ENCODE measurements around the gene CDYL.
A peak's percentile ranks its signal among the peaks of the same experiment; 100 is the strongest.

The CDYL gene

DNA sequence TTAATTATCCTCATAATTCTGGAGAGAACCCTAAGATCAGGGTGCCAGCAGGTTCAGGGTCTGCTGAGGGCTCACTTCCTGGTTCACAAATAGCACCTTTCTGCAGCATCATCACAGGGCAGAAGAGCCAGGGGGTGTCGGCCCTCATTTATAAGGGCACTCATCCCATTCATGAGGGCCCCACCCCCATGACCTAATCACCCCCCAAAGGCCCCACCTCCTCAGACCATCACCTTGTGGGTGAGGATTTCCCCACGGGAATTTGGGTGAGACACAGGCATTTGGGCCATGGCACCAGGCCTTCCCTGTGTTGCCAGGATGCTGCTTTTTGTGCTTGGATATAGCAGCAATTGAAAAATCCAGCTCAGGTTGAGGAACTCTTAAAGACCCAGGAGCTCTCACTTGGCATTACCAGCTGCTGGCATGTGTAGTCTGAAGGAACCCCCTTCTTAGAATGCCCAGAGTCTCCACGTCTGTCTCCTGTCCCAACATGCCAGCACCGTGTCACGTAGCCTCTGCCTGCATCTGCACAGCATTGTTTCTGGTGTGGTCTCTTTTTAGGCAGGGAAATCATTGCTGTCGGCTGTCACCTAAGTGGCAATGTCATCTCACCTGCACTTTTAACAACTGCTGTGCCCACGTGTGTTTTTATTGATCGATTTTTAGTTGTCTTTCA, 156.2 kb downstream of the CDYL start:
- no peak overlapping the region for H3K27ac ChIP-seq (ENCODE audit: insufficient read depth in 1 of 2, low read depth in 1 of 2, low read length in 2 of 2, poor library complexity in 1 of 2, severe bottlenecking in 2 of 2)
- 92% methylated on average over 7 of the region's 8 CpGs for WGBS (ENCODE audit: insufficient coverage)
- POLR2A ChIA-PET, result no interaction called here

DNA sequence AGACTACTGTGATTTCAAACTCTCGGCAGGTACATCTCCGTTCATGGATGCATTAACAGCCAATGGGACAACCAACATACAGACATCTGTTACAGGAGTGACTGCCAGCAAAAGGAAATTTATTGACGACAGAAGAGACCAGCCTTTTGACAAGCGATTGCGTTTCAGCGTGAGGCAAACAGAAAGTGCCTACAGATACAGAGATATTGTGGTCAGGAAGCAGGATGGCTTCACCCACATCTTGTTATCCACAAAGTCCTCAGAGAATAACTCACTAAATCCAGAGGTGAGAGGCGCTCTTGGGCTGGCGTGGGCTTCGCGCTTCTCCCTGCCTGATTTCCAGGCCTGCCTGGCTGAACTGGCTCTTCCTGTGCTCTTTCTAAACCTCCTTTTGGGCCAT, 159.3 kb downstream of the CDYL start:
- Histone ChIP-seq H3K27me3 (replicated peaks in 2 of 5; ENCODE audit: control insufficient read depth in 4 of 5, insufficient read depth in 5 of 5, low read length in 4 of 5) (no peaks in the 10 kb centered on the region), H3K36me3 (ENCODE audit: control insufficient read depth in 4 of 4, insufficient read depth in 4 of 4, low read length in 3 of 4) (peaks cover 0 to 21% (median under 1%) of the 10 kb centered on the region in 4 experiments), H3K4me1 (ENCODE audit: control extremely low read depth in 1 of 4, control insufficient read depth in 4 of 4, insufficient read depth in 4 of 4, low read length in 3 of 4) (peaks cover 0 to 11% (median 11%) of the 10 kb centered on the region in 4 experiments), H3K27ac (ENCODE audit: insufficient read depth in 1 of 2, low read depth in 1 of 2, low read length in 2 of 2, poor library complexity in 1 of 2, severe bottlenecking in 2 of 2) (no peak overlapping the region), H3K4me3 (ENCODE audit: control insufficient read depth in 1 of 7, extremely low read depth in 1 of 7, insufficient read depth in 4 of 7, low read depth in 2 of 7, low read length in 6 of 7) (no peak overlapping the region), H3K9me3 (ENCODE audit: control extremely low read depth in 1 of 5, control insufficient read depth in 4 of 5, insufficient read depth in 2 of 5, low read depth in 1 of 5, low read length in 4 of 5) (no peaks in the 10 kb centered on the region)
- peak; percentile 23 to 74 (median 55) for DNase-seq
- 76% methylated on average over 5 of the region's 10 CpGs for WGBS (ENCODE audit: insufficient coverage)
- ChIA-PET CTCF (interaction anchor here (1.0 to 2.4 kb wide), 5 partner anchors 15 to 653 kb away, joined by 3 to 9 read pairs (median 4); no protein-coding TSS in a partner anchor), POLR2A (no interaction called here)

More for the DNA sequence above, 156.2 kb downstream of the CDYL start:
- Histone ChIP-seq H3K9me3 (ENCODE audit: control extremely low read depth in 1 of 5, control insufficient read depth in 4 of 5, insufficient read depth in 2 of 5, low read depth in 1 of 5, low read length in 4 of 5) (no peaks in the 10 kb centered on the region), H3K4me1 (ENCODE audit: control extremely low read depth in 1 of 4, control insufficient read depth in 4 of 4, insufficient read depth in 4 of 4, low read length in 3 of 4) (peaks cover 0 to 21% (median 14%) of the 10 kb centered on the region in 4 experiments), H3K27me3 (replicated peaks in 2 of 5; ENCODE audit: control insufficient read depth in 4 of 5, insufficient read depth in 5 of 5, low read length in 4 of 5) (no peaks in the 10 kb centered on the region), H3K36me3 (ENCODE audit: control insufficient read depth in 4 of 4, insufficient read depth in 4 of 4, low read length in 3 of 4) (peaks cover 0 to 12% (median under 1%) of the 10 kb centered on the region in 4 experiments), H3K4me3 (ENCODE audit: control insufficient read depth in 1 of 7, extremely low read depth in 1 of 7, insufficient read depth in 4 of 7, low read depth in 2 of 7, low read length in 6 of 7) (no peak overlapping the region)
- DNase-seq, result no peak
- CTCF ChIA-PET, result interaction anchor here (1.2 to 1.3 kb wide), 2 partner anchors 9 to 15 kb away, joined by 3 to 4 read pairs; no protein-coding TSS in a partner anchor

DNA sequence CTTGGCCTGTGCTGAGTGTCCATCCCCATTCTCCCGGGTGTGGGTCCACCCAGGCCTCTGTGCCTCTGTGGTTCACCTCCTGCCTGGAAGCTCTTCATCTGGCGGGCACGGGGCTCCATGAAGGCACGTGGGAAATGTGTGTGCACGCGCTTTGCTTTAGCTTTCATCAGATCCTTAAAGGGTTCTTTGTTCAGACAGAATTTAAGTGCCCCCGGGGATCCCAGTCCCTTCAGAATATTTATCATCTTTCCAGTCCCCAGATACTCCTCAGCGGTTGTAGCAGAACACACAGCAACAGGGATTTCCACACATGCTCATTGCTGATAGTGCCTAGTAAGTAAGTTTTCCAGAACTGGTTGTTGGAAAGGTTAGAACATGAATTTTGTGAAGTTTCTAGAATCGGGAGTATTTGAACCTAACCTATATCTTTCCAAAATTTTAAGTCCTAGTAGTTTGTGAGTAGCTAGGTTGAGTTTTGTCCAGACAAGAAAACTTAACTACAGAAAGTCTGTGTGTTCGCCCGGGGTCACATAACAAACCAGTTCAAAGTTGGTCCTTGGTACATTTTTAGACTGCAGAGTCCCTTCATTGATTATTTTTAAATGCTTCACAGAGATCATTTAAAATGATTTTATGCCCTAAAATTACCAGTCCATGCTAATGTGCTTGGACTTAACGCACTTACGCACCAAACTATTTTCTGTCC, 159.9 kb downstream of the CDYL start:
- POLR2A ChIA-PET, result no interaction called here
- 80% methylated on average over 8 of the region's 13 CpGs for WGBS (ENCODE audit: insufficient coverage)
- peaks cover 0 to 18% (median 11%) of the 10 kb centered on the region in 4 experiments for H3K4me1 ChIP-seq (ENCODE audit: control extremely low read depth in 1 of 4, control insufficient read depth in 4 of 4, insufficient read depth in 4 of 4, low read length in 3 of 4)
- no peaks in the 10 kb centered on the region for H3K27me3 ChIP-seq (replicated peaks in 2 of 5; ENCODE audit: control insufficient read depth in 4 of 5, insufficient read depth in 5 of 5, low read length in 4 of 5)
- peaks cover 0 to 25% (median under 1%) of the 10 kb centered on the region in 4 experiments for H3K36me3 ChIP-seq (ENCODE audit: control insufficient read depth in 4 of 4, insufficient read depth in 4 of 4, low read length in 3 of 4)
- no peaks in the 10 kb centered on the region for H3K9me3 ChIP-seq (ENCODE audit: control extremely low read depth in 1 of 5, control insufficient read depth in 4 of 5, insufficient read depth in 2 of 5, low read depth in 1 of 5, low read length in 4 of 5)
- CTCF ChIA-PET, result interaction anchor here (0.8 to 2.4 kb wide), 3 partner anchors 40 to 654 kb away, joined by 3 to 9 read pairs (median 4); no protein-coding TSS in a partner anchor
- DNase-seq, result no peak
- no peak overlapping the region for H3K27ac ChIP-seq (ENCODE audit: insufficient read depth in 1 of 2, low read depth in 1 of 2, low read length in 2 of 2, poor library complexity in 1 of 2, severe bottlenecking in 2 of 2)
- H3K4me3 ChIP-seq (ENCODE audit: control insufficient read depth in 1 of 7, extremely low read depth in 1 of 7, insufficient read depth in 4 of 7, low read depth in 2 of 7, low read length in 6 of 7), result no peak overlapping the region

DNA sequence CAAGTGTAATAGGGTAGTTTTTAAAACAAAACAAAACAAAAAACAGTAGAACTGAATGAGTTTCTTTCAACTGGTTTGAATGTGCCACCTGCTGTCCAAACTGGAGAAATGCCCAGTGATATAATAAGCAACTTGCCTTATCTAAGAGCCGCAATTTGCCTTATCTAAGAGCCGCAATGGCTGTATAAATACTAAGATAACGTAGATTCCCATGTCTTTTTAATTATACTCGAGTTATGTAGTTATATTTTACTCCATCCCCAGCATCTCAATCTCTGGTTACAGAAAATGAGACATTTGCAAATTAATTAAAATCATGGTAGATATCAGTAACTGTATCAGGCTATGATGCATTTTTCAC, 160.5 kb downstream of the CDYL start:
- CTCF ChIA-PET, result interaction anchor here (0.8 to 2.4 kb wide), 3 partner anchors 41 to 654 kb away, joined by 3 to 9 read pairs (median 3); no protein-coding TSS in a partner anchor
- Histone ChIP-seq H3K4me3 (ENCODE audit: control insufficient read depth in 1 of 7, extremely low read depth in 1 of 7, insufficient read depth in 4 of 7, low read depth in 2 of 7, low read length in 6 of 7) (no peak overlapping the region), H3K4me1 (ENCODE audit: control extremely low read depth in 1 of 4, control insufficient read depth in 4 of 4, insufficient read depth in 4 of 4, low read length in 3 of 4) (peaks cover 0 to 23% (median 12%) of the 10 kb centered on the region in 4 experiments), H3K9me3 (ENCODE audit: control extremely low read depth in 1 of 5, control insufficient read depth in 4 of 5, insufficient read depth in 2 of 5, low read depth in 1 of 5, low read length in 4 of 5) (no peaks in the 10 kb centered on the region), H3K36me3 (ENCODE audit: control insufficient read depth in 4 of 4, insufficient read depth in 4 of 4, low read length in 3 of 4) (peaks cover 0 to 25% (median under 1%) of the 10 kb centered on the region in 4 experiments), H3K27me3 (replicated peaks in 2 of 5; ENCODE audit: control insufficient read depth in 4 of 5, insufficient read depth in 5 of 5, low read length in 4 of 5) (no peaks in the 10 kb centered on the region), H3K27ac (ENCODE audit: insufficient read depth in 1 of 2, low read depth in 1 of 2, low read length in 2 of 2, poor library complexity in 1 of 2, severe bottlenecking in 2 of 2) (no peak overlapping the region)
- peak; percentile 68 to 78 (median 74) for DNase-seq
- POLR2A ChIA-PET, result no interaction called here
- no CpG with 5 or more reads among the region's 4 CpGs for WGBS (ENCODE audit: insufficient coverage)

DNA sequence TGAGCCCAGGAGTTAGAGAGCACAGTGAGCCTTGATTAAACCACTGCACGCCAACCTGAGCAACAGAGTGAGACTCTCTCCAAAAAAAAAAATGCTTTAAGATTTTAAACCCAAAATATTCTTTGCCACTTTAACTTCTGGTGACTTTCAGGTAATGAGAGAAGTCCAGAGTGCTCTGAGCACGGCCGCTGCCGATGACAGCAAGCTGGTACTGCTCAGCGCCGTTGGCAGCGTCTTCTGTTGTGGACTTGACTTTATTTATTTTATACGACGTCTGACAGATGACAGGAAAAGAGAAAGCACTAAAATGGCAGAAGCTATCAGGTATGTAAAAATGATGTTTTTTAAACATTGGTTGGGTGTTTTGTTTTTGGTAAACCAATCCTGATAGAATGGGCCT, 161.2 kb downstream of the CDYL start:
- Histone ChIP-seq H3K27ac (ENCODE audit: insufficient read depth in 1 of 2, low read depth in 1 of 2, low read length in 2 of 2, poor library complexity in 1 of 2, severe bottlenecking in 2 of 2) (no peak overlapping the region), H3K9me3 (ENCODE audit: control extremely low read depth in 1 of 5, control insufficient read depth in 4 of 5, insufficient read depth in 2 of 5, low read depth in 1 of 5, low read length in 4 of 5) (no peaks in the 10 kb centered on the region), H3K27me3 (replicated peaks in 2 of 5; ENCODE audit: control insufficient read depth in 4 of 5, insufficient read depth in 5 of 5, low read length in 4 of 5) (no peaks in the 10 kb centered on the region), H3K4me1 (ENCODE audit: control extremely low read depth in 1 of 4, control insufficient read depth in 4 of 4, insufficient read depth in 4 of 4, low read length in 3 of 4) (peaks cover 0 to 30% (median 18%) of the 10 kb centered on the region in 4 experiments), H3K4me3 (ENCODE audit: control insufficient read depth in 1 of 7, extremely low read depth in 1 of 7, insufficient read depth in 4 of 7, low read depth in 2 of 7, low read length in 6 of 7) (no peak overlapping the region), H3K36me3 (ENCODE audit: control insufficient read depth in 4 of 4, insufficient read depth in 4 of 4, low read length in 3 of 4) (peaks cover 0 to 25% (median under 1%) of the 10 kb centered on the region in 4 experiments)
- WGBS (ENCODE audit: insufficient coverage), result 97% methylated on average over 9 of the region's 9 CpGs
- CTCF ChIA-PET, result interaction anchor here (0.6 to 1.1 kb wide), 3 partner anchors 211 to 656 kb away, joined by 3 to 4 read pairs (median 3); no protein-coding TSS in a partner anchor
- DNase-seq, result no peak
- POLR2A ChIA-PET, result no interaction called here

DNA sequence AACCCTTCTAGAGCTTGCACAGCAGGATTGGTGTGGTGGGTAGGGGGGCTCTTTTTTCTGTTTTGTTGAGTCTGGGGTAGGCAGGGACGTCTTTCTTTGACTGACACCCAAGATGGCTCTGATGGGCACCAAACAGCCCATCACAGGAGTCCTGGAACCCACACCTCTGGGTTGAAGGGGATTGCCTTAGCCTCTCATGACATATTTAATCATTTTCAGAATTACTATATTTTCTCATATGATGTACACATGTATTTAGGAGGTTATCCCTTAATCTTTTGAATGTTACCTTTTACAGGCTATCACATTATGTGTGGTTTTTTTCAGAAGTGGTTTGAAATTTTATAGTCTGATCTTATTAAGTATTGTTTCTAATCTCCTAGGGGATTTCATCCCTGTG, 163.0 kb downstream of the CDYL start:
- ChIA-PET POLR2A (no interaction called here), CTCF (interaction anchor here (0.8 to 1.3 kb wide), 2 partner anchors 212 to 657 kb away, joined by 3 to 4 read pairs; no protein-coding TSS in a partner anchor)
- H3K4me1 ChIP-seq (ENCODE audit: control extremely low read depth in 1 of 4, control insufficient read depth in 4 of 4, insufficient read depth in 4 of 4, low read length in 3 of 4), result peaks cover 0 to 29% (median 19%) of the 10 kb centered on the region in 4 experiments
- no peaks in the 10 kb centered on the region for H3K27me3 ChIP-seq (replicated peaks in 2 of 5; ENCODE audit: control insufficient read depth in 4 of 5, insufficient read depth in 5 of 5, low read length in 4 of 5)
- 100% methylated on average over 1 of the region's 1 CpG for WGBS (ENCODE audit: insufficient coverage)
- H3K4me3 ChIP-seq (ENCODE audit: control insufficient read depth in 1 of 7, extremely low read depth in 1 of 7, insufficient read depth in 4 of 7, low read depth in 2 of 7, low read length in 6 of 7), result no peak overlapping the region
- peaks cover 0 to 27% (median 2%) of the 10 kb centered on the region in 4 experiments for H3K36me3 ChIP-seq (ENCODE audit: control insufficient read depth in 4 of 4, insufficient read depth in 4 of 4, low read length in 3 of 4)
- no peaks in the 10 kb centered on the region for H3K9me3 ChIP-seq (ENCODE audit: control extremely low read depth in 1 of 5, control insufficient read depth in 4 of 5, insufficient read depth in 2 of 5, low read depth in 1 of 5, low read length in 4 of 5)
- DNase-seq, result no peak
- no peak overlapping the region for H3K27ac ChIP-seq (ENCODE audit: insufficient read depth in 1 of 2, low read depth in 1 of 2, low read length in 2 of 2, poor library complexity in 1 of 2, severe bottlenecking in 2 of 2)

Measured in common myeloid progenitor, CD34-positive (primary cell).